GM12878 (cell line): Measurements from ENCODE around the gene GLOD5. TPM values are rescaled to one million over a fixed set of nuclear protein-coding genes. Genes with fewer than 3 reads are reported as not detected.

Source experiments
- ATAC-seq: fragments of 200-7000 bp; cut with Tn5 transposase; 3 replicates; pipeline ENCODE4 v1.9.1; 2020; ENCODE audit warnings: mild to moderate bottlenecking, moderate library complexity
- BruUV-seq: library from RNA; stranded (reverse); fragments of 400-500 nt; replicated peaks from 2 replicates; lab custom pipeline; 2021; lab: Mats Ljungman, UMichigan
- CTCF ChIA-PET: fragments of 300-600 bp; sonication (Branson Sonifier 250); formaldehyde crosslinking; extraction: SDS; loops from one replicate; lab custom pipeline; 2021; ENCODE audit warnings: inconsistent platforms; lab: Yijun Ruan, JAX
- POLR2A ChIA-PET: fragments of 350-600 bp; formaldehyde crosslinking; extraction: SDS; loops from one replicate; lab custom pipeline; 2021; ENCODE audit warnings: inconsistent platforms; lab: Charles Lee
- RAD21 ChIA-PET: fragments of 300-600 bp; sonication (Branson Sonifier 250); formaldehyde crosslinking; loops from one replicate; lab custom pipeline; 2023; ENCODE audit warnings: antibody characterized with exemption; ENCODE audit not compliant: unreplicated experiment; lab: Charles Lee
- SMC1A ChIA-PET: fragments of 300-600 bp; sonication (Branson Sonifier 250); formaldehyde crosslinking; loops from one replicate; lab custom pipeline; 2023; ENCODE audit not compliant: unreplicated experiment, uncharacterized antibody; lab: Charles Lee
- DNase-seq: peaks from one replicate; pipeline ENCODE4 v3.0.0-alpha.2; 2011; ENCODE audit warnings: low read depth, low spot score
- FAIRE-seq: peaks from 3 replicates; lab custom pipeline; 2011; peaks lifted over from hg19 to GRCh38; lab: Jason Lieb, UNC
- H2AFZ ChIP-seq: 2 replicates; pipeline ENCODE4 v1.6.0; 2011; ENCODE audit warnings: low read depth, low read length, control low read depth; ENCODE audit not compliant: control insufficient read depth
- H3K27ac ChIP-seq: 2 replicates; pipeline ENCODE4 v1.5.1; 2011; ENCODE audit warnings: control low read depth; ENCODE audit not compliant: control insufficient read depth, insufficient read depth
- H3K27me3 ChIP-seq, 2 experiments: replicated peaks in 1 of 2; 2 replicates each; pipeline versions ENCODE4 v1.6.0 to v1.6.1; 2011; ENCODE audit warnings: low read length in 1 of 2; ENCODE audit not compliant: control insufficient read depth in 2 of 2, insufficient read depth in 2 of 2
- H3K36me3 ChIP-seq, 2 experiments: 2 replicates each; pipeline ENCODE4 v1.5.1; 2011; ENCODE audit warnings: low read length in 1 of 2; ENCODE audit not compliant: control insufficient read depth in 2 of 2, insufficient read depth in 2 of 2
- H3K4me1 ChIP-seq: 2 replicates; pipeline ENCODE4 v1.6.1; 2011; ENCODE audit warnings: mild to moderate bottlenecking, low read length, moderate library complexity, mixed read lengths; ENCODE audit not compliant: control insufficient read depth, insufficient read depth
- H3K4me2 ChIP-seq: 2 replicates; pipeline ENCODE4 v1.6.0; 2011; ENCODE audit warnings: control low read depth; ENCODE audit not compliant: control insufficient read depth, insufficient read depth
- H3K4me3 ChIP-seq: fragments of 200-600 bp; sonication (generic); 2 replicates; pipeline ENCODE4 v1.5.1; 2016
- H3K79me2 ChIP-seq: 2 replicates; pipeline ENCODE4 v1.6.0; 2011; ENCODE audit warnings: low read length; ENCODE audit not compliant: control insufficient read depth, insufficient read depth
- H3K9ac ChIP-seq: 2 replicates; pipeline ENCODE4 v1.8.0; 2011; ENCODE audit warnings: low read length, control low read depth, mixed read lengths; ENCODE audit not compliant: control insufficient read depth, insufficient read depth
- H3K9me3 ChIP-seq: replicated peaks from 3 replicates; pipeline ENCODE4 v1.5.1; 2011; ENCODE audit warnings: mild to moderate bottlenecking, low read length; ENCODE audit not compliant: control insufficient read depth, insufficient read depth
- H4K20me1 ChIP-seq: 2 replicates; pipeline ENCODE4 v1.6.0; 2011; ENCODE audit not compliant: control insufficient read depth, insufficient read depth
- ATF2 ChIP-seq: IDR thresholded peaks from 2 replicates; pipeline ENCODE4 v1.6.1; 2012; ENCODE audit warnings: low read length, inconsistent platforms
- BCL11A ChIP-seq: IDR thresholded peaks from 2 replicates; pipeline ENCODE4 v1.6.1; 2011; ENCODE audit warnings: low read depth, low read length
- CEBPB ChIP-seq, 2 experiments: fragments of 150-350 bp in 1 of 2; IDR thresholded peaks; 2 replicates each; pipeline ENCODE4 v1.6.1; 2012 to 2014; ENCODE audit warnings: low read depth in 2 of 2, low read length in 2 of 2, borderline replicate concordance in 1 of 2, inconsistent platforms in 1 of 2
- CHD1 ChIP-seq: IDR thresholded peaks from 2 replicates; pipeline ENCODE4 v1.6.1; 2012; ENCODE audit warnings: low read depth, low read length, improper control_type of control experiment
- CHD2 ChIP-seq: IDR thresholded peaks from 2 replicates; pipeline ENCODE4 v1.6.1; 2011; ENCODE audit warnings: low read depth, low read length, improper control_type of control experiment, borderline replicate concordance
- CREM ChIP-seq: IDR thresholded peaks from 2 replicates; pipeline ENCODE4 v1.6.1; 2014; ENCODE audit warnings: antibody characterized with exemption, low read depth
- DPF2 ChIP-seq: fragments of 450-650 bp; IDR thresholded peaks from 2 replicates; pipeline ENCODE4 v1.6.1; 2017; ENCODE audit warnings: mild to moderate bottlenecking
- FOXK2 ChIP-seq: fragments of 450-650 bp; IDR thresholded peaks from 2 replicates; pipeline ENCODE4 v1.6.1; 2017; ENCODE audit warnings: mild to moderate bottlenecking, moderate library complexity
- MAX ChIP-seq: IDR thresholded peaks from 2 replicates; pipeline ENCODE4 v1.6.1; 2012; ENCODE audit warnings: low read depth, low read length, improper control_type of control experiment
- PAX5 ChIP-seq: IDR thresholded peaks from 2 replicates; pipeline ENCODE4 v1.6.1; 2011; ENCODE audit warnings: low read depth, low read length, borderline replicate concordance
- PBX3 ChIP-seq: IDR thresholded peaks from 2 replicates; pipeline ENCODE4 v1.6.1; 2011; ENCODE audit warnings: mild to moderate bottlenecking, low read depth, low read length, moderate library complexity; ENCODE audit not compliant: insufficient replicate concordance
- POLR2AphosphoS2 ChIP-seq: IDR thresholded peaks from 2 replicates; pipeline ENCODE4 v1.6.1; 2011; ENCODE audit warnings: low read depth, mild to moderate bottlenecking, low read length, improper control_type of control experiment, moderate library complexity
- PRDM15 ChIP-seq: fragments of 450-650 bp; formaldehyde crosslinking; IDR thresholded peaks from 2 replicates; pipeline ENCODE4 v1.4.0; 2020; ENCODE audit warnings: mild to moderate bottlenecking, moderate library complexity
- RCOR1 ChIP-seq: conservative IDR thresholded peaks from 2 replicates; pipeline ENCODE4 v1.6.1; 2012; ENCODE audit warnings: low read depth, low read length, improper control_type of control experiment
- RELB ChIP-seq: fragments of 450-650 bp; IDR thresholded peaks from 2 replicates; pipeline ENCODE4 v1.6.1; 2017; ENCODE audit warnings: low read depth, mild to moderate bottlenecking, moderate library complexity
- SIX5 ChIP-seq: IDR thresholded peaks from 2 replicates; pipeline ENCODE4 v1.6.1; 2011; ENCODE audit warnings: mild to moderate bottlenecking, low read depth, low read length, moderate library complexity; ENCODE audit not compliant: severe bottlenecking
- TCF12 ChIP-seq: IDR thresholded peaks from 2 replicates; pipeline ENCODE4 v1.6.1; 2011; ENCODE audit warnings: low read depth, mild to moderate bottlenecking, low read length
- ZNF24 ChIP-seq: fragments of 450-650 bp; IDR thresholded peaks from 2 replicates; pipeline ENCODE4 v1.6.1; 2017; ENCODE audit warnings: antibody characterized with exemption, mild to moderate bottlenecking
- WGBS: methylation state at CpG from one replicate; pipeline ENCODE4 v1.1.6; 2016; ENCODE audit warnings: low lambda C conversion rate; ENCODE audit not compliant: insufficient replicate concordance, insufficient coverage; ENCODE audit errors: missing lambda C conversion rate; 5-methylcytosine and 5-hydroxymethylcytosine counted together
- in situ Hi-C: fragments of 300-500 bp; cut with MboI; formaldehyde crosslinking; loops from 9 replicates; pipeline ENCODE4 v1.14.3; 2018; ENCODE audit warnings: mixed read lengths
- intact Hi-C: fragments of 100-400 bp; cut with micrococcal nuclease; formaldehyde crosslinking; loops from one replicate; pipeline ENCODE4 v1.14.2; 2022; ENCODE audit not compliant: unreplicated experiment
- polyA plus RNA-seq, 11 experiments: library from polyadenylated mRNA; depleted of rRNA in 4 of 11; unstranded in 6 of 11; stranded (reverse) in 5 of 11; fragments of >200 nt; fragmentation: Nextera tagmentation in 4 of 11; fragmentation: Illumina TruSeq in 1 of 11; extraction: Ambion mirVana in 4 of 11; extraction: Trizol in 1 of 11; gene quantifications; 1 replicate in 1 of 11; 2 replicates in 10 of 11; pipeline versions ENCODE4 v1.2.1 to v1.2.3, GENCODE V29; 2011 to 2016; ENCODE audit warnings: inconsistent platforms in 2 of 11, missing spikeins in 2 of 11, low read depth in 1 of 11
- total RNA-seq, 4 experiments: library from RNA; depleted of rRNA in 3 of 4; stranded (reverse); fragments of >200 nt in 3 of 4; fragmentation: Illumina TruSeq in 1 of 4; extraction: Trizol in 1 of 4; gene quantifications; 2 replicates each; pipeline versions ENCODE4 v1.2.1 to v1.2.3, GENCODE V29; 2013 to 2021

The GLOD5 gene
- total and polyA plus RNA-seq, 10 of the 15 experiments (the other 5 are each of a cell fraction or from before 2014, with no cell fraction given), result not detected

- Histone ChIP-seq H3K36me3 (no peaks in the 10 kb centered on the region), H3K9me3 (no peaks in the 10 kb centered on the region), H3K4me1 (no peaks in the 10 kb centered on the region), H3K9ac (no peak overlapping the region), H3K4me2 (no peak overlapping the region), H3K27me3 (no peaks in the 10 kb centered on the region), H4K20me1 (no peaks in the 10 kb centered on the region), H3K4me3 (no peak overlapping the region), H2AFZ (no peak overlapping the region), H3K27ac (no peak overlapping the region), H3K79me2 (no peaks in the 10 kb centered on the region)
- ChIA-PET CTCF (no interaction called here), POLR2A (no interaction called here), RAD21 (no interaction called here), SMC1A (no interaction called here)
- 76% methylated on average over 8 of the region's 8 CpGs for WGBS
- BruUV-seq, result no TSS peak
- in situ Hi-C loops (no loop called here), intact Hi-C loops (no loop called here)
- no peak for ATAC-seq
- FAIRE-seq, result no peak
- no peak for DNase-seq
- TF ChIP-seq CHD1 (no peak), DPF2 (no peak), ZNF24 (no peak), RCOR1 (no peak), CREM (no peak), PAX5 (no peak), CEBPB (IDR thresholded peaks at IDR 0.05; ENCODE audit: borderline replicate concordance in 1 of 2, low read depth in 2 of 2, low read length in 2 of 2) (no peak), PRDM15 (no peak), POLR2AphosphoS2 (no peak), FOXK2 (no peak), PBX3 (no peak), SIX5 (no peak), RELB (no peak), MAX (no peak), CHD2 (no peak), TCF12 (no peak), ATF2 (no peak), BCL11A (no peak)
Measured at GRCh38 chrX:48814722-48815121, 53.2 kb downstream of the GLOD5 start.
